ENCODE measurements around the gene RERE.

The RERE gene

DNA sequence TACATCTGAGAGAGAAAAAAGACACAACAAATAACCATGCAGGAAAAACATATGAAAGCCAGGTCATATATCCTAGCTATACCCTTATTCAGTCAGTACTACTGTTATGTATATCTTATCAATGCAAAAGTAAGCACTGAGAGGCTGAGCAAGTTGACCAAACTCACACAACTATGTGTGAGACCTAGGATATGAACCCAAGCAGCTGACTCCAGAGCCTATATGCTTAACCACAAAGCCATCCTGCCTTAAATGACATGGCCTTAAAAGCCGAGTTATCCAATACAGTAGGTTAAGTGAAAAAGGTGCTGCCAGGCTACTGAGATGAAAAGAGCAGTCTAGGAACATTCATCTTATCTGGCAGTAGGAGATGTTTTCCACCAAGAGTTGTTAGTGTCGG, 151.6 kb downstream of the RERE start:
- DNase-seq (ENCODE audit: low read depth), result no peak

DNA sequence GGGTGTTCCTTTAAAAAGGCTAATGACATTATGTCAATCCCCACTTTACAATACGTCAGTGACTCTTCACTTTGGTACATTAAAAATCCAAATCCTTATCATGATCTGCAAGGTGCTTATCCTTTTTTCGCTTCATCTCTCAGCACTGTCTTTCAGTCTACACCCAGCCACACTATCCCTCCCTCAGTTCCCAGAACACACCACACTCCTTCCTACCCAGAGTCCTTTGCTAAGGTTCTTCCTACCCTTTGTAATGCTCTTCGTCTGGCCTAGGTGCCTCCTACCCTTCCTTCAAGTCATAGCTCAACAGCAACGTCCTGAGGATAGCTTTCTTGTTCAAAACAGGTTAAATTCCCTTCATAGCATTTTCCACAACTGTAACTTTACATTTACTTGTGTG, 152.6 kb downstream of the RERE start:
- no peak for DNase-seq (ENCODE audit: low read depth)

DNA sequence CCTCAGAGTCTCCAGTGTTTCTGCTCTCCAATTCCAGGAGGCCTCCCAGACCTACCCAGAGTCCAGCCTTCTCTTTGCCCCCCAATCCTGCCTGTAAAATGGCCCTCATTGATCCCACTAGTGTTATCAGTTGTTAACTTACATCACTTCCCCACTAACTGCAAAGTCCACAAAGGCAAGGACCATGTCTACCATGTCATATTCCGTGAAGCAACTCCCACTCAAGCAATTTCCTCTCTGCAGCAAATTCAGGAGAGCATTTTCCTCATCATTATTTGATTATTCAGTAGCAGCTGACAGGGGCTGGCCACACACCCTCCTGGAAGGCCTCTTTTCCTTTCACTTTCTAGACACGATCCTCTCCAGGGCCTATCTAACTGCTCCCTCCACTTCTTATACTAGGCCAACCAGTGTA, 153.5 kb downstream of the RERE start:
- DNase-seq (ENCODE audit: low read depth), result no peak

DNA sequence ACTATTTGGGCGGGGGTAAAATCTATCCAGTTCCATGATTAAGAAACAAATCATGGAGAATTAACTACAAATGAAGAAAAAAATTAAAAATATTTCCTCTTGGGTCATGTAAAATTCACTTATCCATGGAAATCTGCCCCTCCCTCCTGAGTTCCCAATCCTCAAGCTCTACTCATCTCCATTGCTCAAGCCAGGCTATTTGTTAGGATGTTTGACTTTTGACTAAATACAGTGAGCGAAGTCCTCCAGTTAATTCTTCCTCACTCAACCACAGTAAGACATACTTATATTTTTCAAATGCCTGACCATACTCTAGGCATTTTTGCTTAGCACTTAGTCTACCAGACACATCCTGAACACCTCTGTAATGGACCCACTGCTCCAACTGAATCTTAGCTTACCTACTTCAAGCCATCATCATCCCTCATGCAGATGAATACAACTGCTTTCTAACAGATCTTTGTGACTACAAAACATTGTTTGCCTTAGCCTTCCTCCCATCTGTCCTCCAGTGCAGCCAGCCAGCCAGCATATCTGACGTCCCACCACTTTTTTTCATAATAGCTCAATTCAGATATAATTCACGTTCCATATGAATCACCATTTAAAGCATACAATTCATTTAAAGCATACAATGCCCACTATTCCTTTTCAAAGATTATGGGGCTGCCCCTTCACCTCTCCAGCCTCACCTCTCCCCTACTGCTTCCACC, 154.2 kb downstream of the RERE start:
- no peak for DNase-seq (ENCODE audit: low read depth)

DNA sequence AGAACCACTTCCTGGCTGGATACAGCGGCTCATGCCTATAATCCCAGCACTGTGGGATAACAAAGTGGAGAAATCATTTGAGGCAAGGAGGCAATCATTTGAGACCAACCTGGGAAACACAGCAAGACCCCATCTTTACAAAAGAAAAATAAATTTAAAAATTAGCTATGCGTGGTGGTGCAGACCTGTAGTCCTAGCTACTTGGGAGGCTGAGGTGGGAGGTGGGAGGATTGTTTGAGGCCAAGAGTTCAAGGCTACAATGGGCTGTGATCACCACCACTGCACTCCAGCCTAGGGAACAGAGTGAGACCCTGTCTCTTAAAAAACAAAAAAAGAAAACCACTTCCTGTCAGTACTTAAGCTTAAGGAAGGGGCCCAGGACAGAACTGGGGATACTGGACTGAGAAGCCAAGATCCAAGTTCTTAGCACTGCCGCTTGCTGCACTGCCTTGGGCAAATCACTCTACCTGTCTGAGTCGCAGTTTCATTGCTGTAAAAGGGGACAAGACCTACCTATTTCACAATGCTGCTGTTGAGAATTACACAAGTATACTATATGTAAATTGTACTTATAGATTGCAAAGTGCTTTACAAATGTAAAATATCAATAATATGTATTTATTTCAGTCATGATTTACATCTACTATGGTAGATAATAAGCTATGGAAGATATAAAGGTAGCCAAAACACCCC, 154.9 kb downstream of the RERE start:
- no peak for DNase-seq (ENCODE audit: low read depth)

DNA sequence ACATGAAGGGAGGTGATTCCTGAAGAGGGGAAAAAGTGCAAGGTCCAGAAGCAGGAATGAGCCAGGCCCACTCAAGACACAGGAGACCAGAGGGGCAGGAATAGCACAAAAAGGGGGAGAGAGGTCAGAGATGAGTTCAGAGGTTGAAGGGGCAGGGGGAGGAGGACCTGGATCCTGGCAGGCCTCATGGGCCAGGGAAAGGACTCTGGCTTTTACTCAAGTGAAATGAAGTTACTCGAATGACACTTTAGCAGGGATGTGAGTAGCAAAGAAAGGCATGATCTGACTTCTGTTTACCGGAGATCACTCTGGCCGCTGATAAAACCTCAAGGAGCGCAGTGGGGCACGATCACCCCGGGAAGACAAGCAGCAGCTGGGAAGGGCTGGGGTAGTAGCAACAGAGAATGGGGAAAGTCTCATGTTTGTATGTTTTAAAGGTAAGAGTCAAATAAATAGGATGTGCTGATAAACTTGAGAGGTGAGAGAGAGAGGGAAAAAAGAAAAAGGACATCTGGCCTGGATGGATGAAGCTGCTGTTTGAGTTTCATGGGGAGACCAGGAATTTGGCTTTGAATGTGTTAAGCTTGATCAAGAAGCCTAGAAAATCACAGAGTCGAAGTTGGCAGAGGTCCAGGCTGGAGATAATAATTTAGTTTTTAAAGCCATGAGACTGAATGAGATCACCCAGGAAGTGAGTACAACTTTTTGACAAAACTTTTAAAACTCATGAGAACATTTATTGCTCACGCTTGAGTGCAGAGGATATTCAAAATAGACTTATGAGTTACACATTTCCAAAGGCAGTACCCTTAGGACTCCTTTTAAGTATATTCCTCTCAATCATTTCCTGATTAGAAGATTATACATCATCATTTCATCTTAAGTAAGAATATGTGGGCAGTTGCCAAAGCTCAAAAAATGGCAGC, 156.0 kb downstream of the RERE start:
- DNase-seq (ENCODE audit: low read depth), result no peak

DNA sequence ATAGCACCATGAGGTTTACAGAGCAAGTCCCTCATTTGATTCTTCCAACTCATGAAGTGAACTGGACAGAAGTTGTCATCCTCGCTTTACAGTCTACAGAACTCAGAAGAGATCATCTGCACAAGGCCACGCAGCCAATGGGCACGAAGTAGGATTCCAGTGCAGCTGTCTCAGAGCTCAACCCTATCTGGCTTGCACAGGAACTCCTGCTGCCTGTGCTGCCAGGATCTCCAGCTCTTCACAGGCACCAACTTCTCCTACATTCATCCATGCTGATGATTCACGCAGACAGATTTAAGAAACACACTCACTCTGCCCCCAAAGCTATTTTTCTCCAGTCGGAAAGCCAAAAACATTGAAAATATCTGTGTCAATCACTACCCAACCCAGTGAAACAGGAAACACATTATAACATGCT, 157.0 kb downstream of the RERE start:
- no peak for DNase-seq (ENCODE audit: low read depth)

DNA sequence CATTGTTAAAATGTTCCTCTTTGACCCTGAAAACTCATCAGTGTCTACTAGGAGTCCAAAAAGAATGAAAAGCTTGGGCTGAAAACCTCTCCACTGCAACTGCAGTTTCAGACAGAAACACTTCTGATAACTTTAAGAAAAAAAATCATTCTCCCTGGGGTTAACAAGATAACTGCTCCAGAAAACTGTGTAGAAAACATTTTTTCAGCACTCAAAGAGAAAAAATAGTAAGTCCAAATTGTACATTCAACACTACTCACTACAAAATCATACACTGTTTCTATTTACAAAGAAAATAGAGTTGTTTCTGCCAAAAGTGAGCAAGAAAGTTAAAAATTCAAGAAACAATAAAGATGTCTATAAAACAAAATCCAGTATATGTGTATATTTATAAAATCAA, 157.8 kb downstream of the RERE start:
- no peak for DNase-seq (ENCODE audit: low read depth)

DNA sequence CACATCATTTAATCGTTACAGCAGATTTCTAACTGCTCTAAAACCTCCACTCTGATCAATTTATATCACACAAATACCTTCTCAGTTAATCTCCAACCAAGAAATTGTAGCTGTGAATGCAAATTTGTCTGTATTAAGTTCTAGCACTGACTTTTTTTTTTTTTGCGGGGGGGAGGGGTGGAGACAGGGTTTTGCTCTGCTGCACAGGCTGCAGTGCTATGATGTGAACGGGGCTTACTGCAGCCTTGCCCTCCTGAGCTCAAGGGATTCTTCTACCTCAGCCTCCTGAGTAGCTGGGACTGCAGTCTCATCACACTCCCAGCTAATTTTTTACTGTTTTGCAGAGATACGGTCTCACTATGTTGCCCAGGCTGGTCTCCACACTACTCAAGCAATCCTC, 163.6 kb downstream of the RERE start:
- DNase-seq (ENCODE audit: low read depth), result no peak

DNA sequence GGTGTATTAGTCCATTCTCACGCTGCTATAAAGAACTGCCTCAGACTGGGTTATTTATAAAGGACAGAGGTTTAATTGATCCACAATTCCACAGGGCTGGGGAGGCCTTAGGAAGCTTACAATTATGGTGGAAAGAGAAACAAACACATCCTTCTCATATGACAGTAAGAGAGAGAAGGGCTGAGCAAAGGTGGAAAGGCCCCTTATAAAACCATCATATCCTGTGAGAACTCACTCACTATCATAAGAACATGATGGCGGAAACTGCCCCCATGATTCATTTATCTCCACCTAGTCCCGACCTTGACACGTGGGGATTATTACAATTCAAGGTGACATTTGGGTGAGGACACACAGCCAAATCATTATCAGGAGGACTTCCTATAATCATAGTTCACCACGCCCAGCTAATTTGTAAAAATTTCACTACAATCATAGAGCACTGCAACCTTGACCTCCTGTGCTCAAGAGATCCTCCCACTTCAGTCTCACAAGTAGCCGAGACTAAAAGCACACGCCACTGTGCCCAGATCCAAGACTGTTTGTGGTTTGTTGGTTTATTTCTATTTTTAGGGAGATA, 164.9 kb downstream of the RERE start:
- DNase-seq (ENCODE audit: low read depth), result no peak

DNA sequence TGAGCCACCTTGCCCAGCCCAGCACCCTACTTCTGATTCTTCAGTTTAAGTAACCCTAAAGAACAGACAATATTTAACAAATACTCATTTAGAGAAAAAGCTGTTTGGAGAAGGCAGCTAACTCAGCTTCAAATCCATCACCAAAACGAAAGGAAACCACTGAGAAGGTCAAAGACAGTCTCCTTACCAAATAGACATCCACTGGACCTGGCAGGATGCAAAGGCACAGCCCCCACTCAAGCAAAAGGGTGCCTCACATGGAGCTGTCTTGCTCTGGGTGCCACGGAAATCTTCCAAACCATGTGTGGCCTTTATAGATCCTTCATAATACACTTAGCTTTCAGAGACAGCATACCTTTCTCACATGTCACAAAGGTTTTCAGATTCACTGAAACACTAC, 165.5 kb downstream of the RERE start:
- DNase-seq (ENCODE audit: low read depth), result no peak

DNA sequence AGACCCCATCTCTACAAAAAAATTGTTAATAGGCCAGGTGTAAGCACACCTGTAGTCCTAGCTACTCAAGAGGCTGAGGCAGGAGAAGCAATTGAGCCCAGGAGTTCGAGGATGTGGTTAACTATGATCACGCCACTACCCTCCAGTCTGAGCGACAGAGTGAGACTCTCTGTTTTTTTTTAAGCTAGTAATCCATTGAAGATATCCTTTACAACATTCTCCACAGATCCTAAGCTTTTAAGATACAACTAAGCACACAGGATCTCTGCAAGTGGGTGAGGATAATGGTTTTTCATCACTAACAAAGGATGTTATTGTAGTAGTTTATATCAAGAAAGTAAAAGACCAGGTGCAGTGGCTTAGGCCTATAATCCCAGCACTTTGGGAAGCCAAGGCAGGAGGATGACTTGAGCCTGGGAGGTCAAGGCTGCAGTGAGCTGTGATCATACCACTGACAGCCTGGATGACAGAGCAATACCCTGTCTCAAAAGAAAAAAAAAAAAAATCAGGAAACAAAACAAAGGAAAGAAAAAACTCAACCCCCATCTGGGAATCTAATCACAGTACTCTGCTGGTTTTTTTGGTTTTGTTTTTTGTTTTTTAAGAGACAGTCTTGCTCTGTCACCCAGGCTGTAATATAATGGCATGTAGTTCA, 166.1 kb downstream of the RERE start:
- no peak for DNase-seq (ENCODE audit: low read depth)

DNA sequence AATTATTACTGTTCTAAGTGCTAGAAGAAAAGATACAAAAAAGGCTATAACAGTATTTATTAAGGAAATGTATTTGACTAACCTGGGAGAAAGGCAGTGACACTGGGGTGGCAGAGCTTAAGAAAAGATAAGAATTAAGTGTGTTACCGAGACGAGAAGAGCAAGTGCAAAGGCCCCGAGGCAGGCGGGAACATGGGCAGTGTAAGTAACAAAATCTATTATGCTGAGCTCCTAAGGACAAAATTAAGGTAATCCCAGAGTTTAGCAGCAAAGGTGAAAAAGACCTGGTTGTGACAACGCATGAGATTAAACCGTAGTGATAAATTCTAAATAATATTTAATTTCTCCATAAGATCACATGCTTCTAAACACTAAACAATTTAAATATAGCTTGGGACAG, 167.6 kb downstream of the RERE start:
- no peak for DNase-seq (ENCODE audit: low read depth)

DNA sequence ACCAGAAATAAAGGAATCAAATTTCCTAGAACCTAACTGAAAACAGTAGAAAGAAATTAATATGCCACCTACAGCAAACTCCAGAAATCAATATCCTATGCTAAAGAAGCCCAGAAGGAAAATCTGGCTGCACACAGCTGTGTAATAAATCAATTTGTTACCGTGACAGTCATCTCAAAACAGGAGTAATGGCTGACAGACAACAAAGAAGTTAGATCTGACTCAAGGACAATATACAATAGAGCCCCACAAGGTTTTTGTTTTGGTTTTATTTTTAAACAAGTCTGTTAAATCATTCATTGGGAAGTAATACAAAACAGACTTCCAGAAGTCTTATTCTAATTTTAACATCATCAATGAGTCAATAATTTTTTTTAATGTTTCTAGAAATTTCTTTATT, 168.4 kb downstream of the RERE start:
- no peak for DNase-seq (ENCODE audit: low read depth)

DNA sequence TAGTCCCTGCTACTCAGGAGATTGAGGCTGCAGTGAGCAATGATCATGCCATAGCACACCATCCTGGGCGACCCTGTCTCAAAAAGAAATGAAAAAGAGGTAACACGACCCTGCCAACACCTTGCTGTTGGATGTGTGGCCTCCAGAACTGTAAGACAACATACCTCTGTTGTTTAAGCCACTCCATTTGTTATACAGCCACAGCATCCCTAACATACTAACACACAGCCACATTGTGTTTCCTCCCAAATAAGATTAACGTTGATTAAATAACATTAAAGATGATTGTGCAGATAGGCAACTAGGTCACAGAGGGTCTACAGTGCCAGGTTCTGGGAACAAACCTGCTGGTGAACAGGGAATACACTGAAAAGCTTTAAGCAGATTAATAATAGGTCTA, 170.4 kb downstream of the RERE start:
- no peak for DNase-seq (ENCODE audit: low read depth)

DNA sequence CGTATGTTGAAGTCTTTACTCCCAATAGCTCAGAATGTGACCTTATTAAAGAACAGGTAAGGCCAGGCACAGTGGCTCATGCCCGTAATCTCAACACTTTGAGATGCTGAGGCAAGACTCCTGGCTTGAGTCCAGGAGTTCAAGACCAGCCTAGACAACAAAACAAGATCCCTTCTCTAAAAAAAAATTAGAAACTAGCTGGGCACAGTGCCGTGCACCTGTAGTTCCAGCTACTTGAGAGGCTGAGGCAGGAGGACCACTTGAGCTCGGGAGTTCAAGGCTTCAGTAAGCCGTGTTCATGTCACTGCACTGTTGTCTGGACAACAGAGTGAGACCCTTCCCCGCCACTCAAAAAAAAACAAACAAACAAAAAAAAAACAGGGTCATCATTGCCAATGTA, 171.3 kb downstream of the RERE start:
- no peak for DNase-seq (ENCODE audit: low read depth)

DNA sequence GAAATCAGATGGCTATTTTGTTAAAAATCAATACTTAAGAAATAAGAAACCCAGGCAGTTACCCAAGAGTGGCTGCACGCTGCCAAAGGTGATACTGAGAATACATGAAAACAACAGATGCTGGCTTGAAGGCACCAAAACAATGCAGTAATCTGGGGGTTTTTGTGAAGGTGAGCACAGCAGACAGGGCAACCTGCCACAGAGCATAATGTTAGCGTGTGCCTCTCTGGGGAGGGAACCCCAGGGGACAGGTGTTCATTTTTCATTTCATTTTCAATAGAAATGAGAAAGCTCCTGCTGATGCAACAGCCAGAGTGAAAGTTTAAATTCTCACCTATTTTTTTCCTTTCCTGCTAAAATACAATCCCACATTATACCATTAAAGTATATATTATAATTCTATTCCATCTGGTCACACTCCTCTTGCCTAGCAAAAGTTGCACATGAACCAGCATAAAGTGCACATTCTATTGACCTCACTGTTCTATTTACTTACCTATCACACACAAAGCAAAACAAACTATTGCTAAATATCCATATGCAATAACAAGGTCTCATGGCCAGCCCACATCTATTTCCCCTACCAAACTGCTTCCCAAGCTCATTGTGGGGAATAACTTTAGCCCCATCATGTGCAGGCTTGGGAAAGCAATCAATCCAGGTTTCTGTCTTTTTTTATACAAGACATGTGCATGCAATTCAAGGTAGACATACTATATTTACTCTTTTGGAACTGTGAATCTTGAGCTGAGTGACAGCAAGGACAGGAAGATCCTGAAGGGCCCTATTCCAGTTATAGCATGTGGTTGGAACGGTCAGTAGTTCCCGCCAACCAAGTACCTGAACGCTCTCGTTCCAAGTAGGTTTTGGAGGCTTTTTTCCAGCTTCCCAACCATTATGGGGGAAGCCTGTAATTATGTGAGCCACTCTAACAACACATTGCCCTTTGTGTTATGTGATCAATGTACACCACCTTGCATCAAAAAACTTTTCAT, 173.6 kb downstream of the RERE start:
- no peak for DNase-seq (ENCODE audit: low read depth)

DNA sequence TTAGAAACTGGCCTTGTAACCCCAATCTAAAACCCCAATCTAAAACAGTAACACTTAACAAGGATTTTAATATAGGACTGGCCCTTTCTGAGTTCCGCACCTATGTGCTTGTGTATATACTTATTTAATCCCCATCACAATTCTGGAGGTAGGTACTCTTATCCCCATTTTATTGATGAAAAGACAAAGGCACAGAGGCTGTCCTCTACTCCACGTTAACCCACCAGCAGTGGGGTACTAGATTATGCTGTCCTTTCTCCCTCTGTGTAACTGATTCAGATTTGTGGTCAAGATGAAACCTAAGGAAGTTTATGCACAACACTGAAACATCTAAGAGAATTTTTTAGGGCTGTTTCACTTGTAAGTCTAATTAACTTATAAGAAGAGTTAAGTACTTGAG, 175.3 kb downstream of the RERE start:
- no peak for DNase-seq (ENCODE audit: low read depth)

DNA sequence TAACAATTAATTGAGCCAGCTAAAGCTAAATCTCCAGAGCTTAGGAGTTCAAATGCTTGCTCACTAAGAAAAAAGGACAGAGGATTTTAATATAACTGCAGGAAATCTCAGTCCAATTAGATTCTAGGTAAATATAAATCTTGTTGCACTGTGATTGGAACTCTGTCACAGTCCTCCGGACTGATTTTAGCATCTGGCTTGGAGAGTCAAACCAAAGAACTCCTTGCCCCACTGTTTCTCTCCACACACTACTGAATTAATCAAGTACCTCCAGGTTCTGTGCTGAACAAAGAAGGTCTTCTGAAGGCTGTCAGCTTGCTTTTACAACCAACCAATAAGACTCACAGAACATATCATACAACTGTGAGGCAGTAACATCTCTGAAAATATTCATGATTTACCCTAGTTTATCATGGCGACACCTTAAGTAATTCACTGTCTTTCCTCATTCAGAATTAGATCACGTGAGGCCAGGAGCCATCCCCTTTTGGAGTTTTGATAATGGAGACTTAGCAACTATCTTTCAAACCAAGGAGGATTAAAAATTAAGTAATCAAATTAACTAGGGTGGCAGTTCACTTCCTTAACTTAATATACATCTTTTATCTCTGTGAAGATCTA, 176.0 kb downstream of the RERE start:
- no peak for DNase-seq (ENCODE audit: low read depth)

DNA sequence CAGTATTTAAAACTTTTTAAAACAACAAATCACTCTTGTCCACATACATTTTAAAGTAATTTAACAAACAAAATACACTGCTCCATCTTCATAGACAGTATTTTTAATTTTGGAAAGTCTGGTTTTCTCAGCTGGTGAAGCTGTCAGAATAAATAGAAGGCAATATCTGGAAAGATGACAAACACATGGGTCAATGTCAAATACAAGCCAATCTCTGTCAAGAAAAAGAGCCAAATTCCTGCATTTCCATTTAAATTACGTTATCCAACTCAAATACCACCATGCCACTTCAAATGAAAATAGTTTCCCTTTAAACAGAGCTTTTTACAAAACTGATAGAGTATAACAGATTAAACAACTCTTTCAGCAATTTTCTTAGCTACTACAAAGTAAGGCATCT, 176.5 kb downstream of the RERE start:
- no peak for DNase-seq (ENCODE audit: low read depth)

Measured in activated T-cell treated with anti-CD3 and anti-CD28 coated beads for 48 hours (primary cell).